Heart right ventricle (tissue), 16 donors: Measurements from ENCODE around the gene MYRF. TPM values are rescaled to one million over a fixed set of nuclear protein-coding genes. Genes with fewer than 3 reads are reported as not detected.

Source experiments
- ATAC-seq, 8 donors: fragments of 200-7000 bp; cut with Tn5 transposase; one replicate each; pipeline ENCODE4 v1.9.1; 2020; ENCODE audit warnings: mild to moderate bottlenecking in 8 of 8, moderate library complexity in 8 of 8, moderate number of reproducible peaks in 1 of 8
- DNase-seq, 2 donors: peaks; one replicate each; pipeline ENCODE4 v3.0.0-alpha.2; 2020
- H3K27ac ChIP-seq, 10 donors: fragments of 200-600 bp; sonication (generic) in 2 of 10; one replicate each; pipeline versions ENCODE4 v1.5.0 to v1.8.0; 2020 to 2022; ENCODE audit warnings: mild to moderate bottlenecking in 3 of 10
- H3K27me3 ChIP-seq, 7 donors: fragments of 200-600 bp; one replicate each; pipeline ENCODE4 v1.8.0; 2021 to 2022; ENCODE audit warnings: mild to moderate bottlenecking in 2 of 7
- H3K36me3 ChIP-seq, 9 donors: fragments of 200-600 bp; sonication (generic) in 1 of 9; one replicate each; pipeline versions ENCODE4 v1.5.0 to v1.8.0; 2020 to 2022; ENCODE audit warnings: mild to moderate bottlenecking in 2 of 9
- H3K4me1 ChIP-seq, 9 donors: fragments of 200-600 bp; sonication (generic) in 1 of 9; one replicate each; pipeline versions ENCODE4 v1.5.0 to v1.8.0; 2020 to 2022; ENCODE audit warnings: mild to moderate bottlenecking in 4 of 9
- H3K4me3 ChIP-seq, 10 donors: fragments of 200-600 bp; sonication (generic) in 2 of 10; one replicate each; pipeline versions ENCODE4 v1.5.0 to v1.8.0; 2020 to 2022; ENCODE audit warnings: mild to moderate bottlenecking in 7 of 10, moderate library complexity in 2 of 10
- H3K9me3 ChIP-seq, 11 donors: fragments of 200-600 bp in 10 of 11; sonication (generic) in 2 of 11; one replicate each; pipeline versions ENCODE4 v1.5.0 to v1.8.0; 2013 to 2022; ENCODE audit warnings: mild to moderate bottlenecking in 2 of 11, control low read depth in 1 of 11, moderate library complexity in 1 of 11
- WGBS, 2 donors: extraction: QIAGEN DNeasy Blood & Tissue Kit; methylation state at CpG; one replicate each; pipeline ENCODE4 v1.1.7; 2013; ENCODE audit warnings: inconsistent platforms in 1 of 2; 5-methylcytosine and 5-hydroxymethylcytosine counted together
- intact Hi-C, 10 donors: fragments of 100-400 bp; cut with DNase I; formaldehyde crosslinking; loops; one replicate each; pipeline versions ENCODE4 v1.11.1 to v1.14.2; 2022
- polyA plus RNA-seq, 2 donors: library from polyadenylated mRNA; stranded (reverse); fragments of 200-250 nt; gene quantifications; one replicate each; pipeline ENCODE4 v1.2.3, GENCODE V29; 2013
- total RNA-seq, 10 donors: library from RNA; stranded (reverse); fragmentation: NEBNext Ultra II Directional in 3 of 10; extraction: Animal tissue kit (Norgen Biotek cat#: 25700) in 3 of 10; gene quantifications; one replicate each; pipeline versions ENCODE4 v1.2.1 to v1.2.4, GENCODE V29; 2021 to 2023
- TF ChIP-seq, protein P1 (sequence below), 9 donors: fragments of 200-600 bp; sonication (generic) in 2 of 9; IDR thresholded peaks; one replicate each; pipeline versions ENCODE4 v1.5.0 to v1.8.0; 2021 to 2022; ENCODE audit warnings: antibody characterized with exemption in 9 of 9, mild to moderate bottlenecking in 5 of 9, moderate library complexity in 1 of 9
- donor health status: Arrhythmogenic right ventricular cardiomyopathy.
- donor health status: ischemic (EF 13 %, LVEDD 7.1; RV severe dilation, severe dysfunction).
- donor health status: healthy with polysubstance abuse.
- donor health status: DM: no; HTN: yes; CAD: no.
- donor health status: DM: no; HTN: no; CAD: no.
- donor health status: ischemic (EF 25% LVEDD 6.9; RV normal size, moderate dysfunction).
- donor health status: ischemic (EF 25% LVEDD 5.7; RV mildly dilated, moderate dysfunction).
- donor health status: healthy.
- donor health status: DM: yes; HTN: yes; CAD: no.
- donor health status: Ischemic cardiomyopathy.
- donor health status: ischemic (EF 35%, LVEDD 5.7; RV mildly dilated, moderate dysfunction).
- donor health status: nonischemic (EF 11% LVEDD 7.7; RV severe dilation, severe dysfunction).
- donor health status: DM: yes; HTN: yes; CAD: no.
- donor health status: PGD.
- donor health status: ischemic (EF 29% LVEDD 5.4; RV normal size, mild dysfunction).
- donor health status: nonischemic (EF 23%, LVEDD 6.1; RV moderate dilation, normal function).

The MYRF gene
- total and polyA plus RNA-seq, 12 donors = 0.13 to 1.2 (median 0.26) TPM

DNA sequence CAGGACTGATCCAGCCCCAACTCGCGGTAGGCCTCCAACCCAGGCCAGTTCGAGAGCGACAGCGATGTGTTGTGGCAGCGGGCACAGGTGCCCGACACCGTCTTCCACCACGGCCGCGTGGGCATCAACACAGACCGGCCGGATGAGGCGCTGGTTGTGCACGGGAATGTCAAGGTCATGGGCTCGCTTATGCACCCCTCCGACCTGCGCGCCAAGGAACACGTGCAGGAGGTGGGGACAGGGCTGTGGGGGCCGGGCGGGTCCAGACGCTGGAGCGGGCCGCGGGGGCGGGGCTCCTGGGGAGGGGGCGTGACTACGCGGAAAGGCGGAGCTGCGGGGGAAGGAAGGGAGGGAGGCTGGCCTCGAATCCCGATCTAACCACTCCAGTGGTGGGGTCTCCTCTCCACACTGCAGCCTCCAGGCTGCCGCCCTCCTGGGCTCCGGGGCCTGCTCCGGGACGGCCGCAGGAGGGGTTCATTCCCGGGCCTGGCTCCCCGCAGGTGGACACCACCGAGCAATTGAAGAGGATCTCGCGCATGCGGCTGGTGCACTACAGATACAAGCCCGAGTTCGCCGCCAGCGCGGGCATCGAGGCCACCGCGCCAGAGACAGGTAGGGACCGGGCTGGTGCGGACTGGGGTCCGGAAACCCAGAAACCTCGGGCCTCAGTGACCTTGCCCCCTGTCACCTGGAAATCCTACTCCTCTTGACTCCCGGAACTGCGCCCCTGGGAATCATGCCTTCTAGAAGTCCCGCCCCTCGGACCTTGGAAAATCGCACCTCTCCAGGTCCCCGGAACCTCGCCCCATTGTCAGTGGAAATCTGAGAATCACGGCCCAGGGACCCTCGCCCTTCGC lies 25.0 kb downstream of the MYRF start:
- H3K27ac ChIP-seq = no peak overlapping the region

DNA sequence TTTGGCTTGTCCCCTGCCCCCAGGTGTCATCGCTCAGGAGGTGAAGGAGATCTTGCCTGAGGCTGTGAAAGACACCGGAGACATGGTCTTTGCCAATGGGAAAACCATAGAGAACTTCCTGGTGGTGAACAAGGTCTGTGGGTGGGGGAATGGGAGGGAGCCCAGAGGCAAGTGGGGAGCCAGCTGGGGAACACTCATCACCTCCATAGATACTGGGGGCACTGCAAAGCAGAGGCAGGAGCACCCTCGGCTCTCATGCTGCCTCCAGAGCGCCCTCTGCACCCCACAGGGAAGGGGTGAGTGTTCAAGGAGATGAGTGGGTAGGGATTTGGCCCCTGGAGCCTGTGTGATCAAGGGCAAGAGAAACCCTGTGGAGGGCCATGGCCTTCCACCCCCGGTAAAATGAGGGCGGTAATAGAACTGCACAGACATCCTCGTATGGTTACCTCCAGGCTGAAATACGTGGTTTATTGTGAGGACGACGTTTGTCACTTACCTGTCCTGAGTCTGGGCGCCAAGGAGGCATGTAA lies 26.0 kb downstream of the MYRF start:
- no peak for DNase-seq
- H3K4me3 ChIP-seq = no peak overlapping the region
- 86 to 91% methylated on average over 11 of the region's 11 CpGs for WGBS, 2 donors

More for the DNA sequence above, 25.0 kb downstream of the MYRF start:
- WGBS, 2 donors = 39 to 43% methylated on average over 65 to 67 of the region's 67 CpGs
- Histone ChIP-seq H3K36me3 (no peaks in the 10 kb centered on the region), H3K4me1 (peaks cover 0 to 17% (median 6%) of the 10 kb centered on the region in 9 donors), H3K9me3 (no peaks in the 10 kb centered on the region), H3K4me3 (peak overlapping the region in 9 of 10 donors; percentile 6 to 44 (median 34)), H3K27me3 (peaks cover 0 to 13% (median 0%) of the 10 kb centered on the region in 7 donors)
- ATAC-seq = peak; percentile 53 to 73 (median 68)
- intact Hi-C loops = no loop called here
- TF ChIP-seq, protein P1, sequence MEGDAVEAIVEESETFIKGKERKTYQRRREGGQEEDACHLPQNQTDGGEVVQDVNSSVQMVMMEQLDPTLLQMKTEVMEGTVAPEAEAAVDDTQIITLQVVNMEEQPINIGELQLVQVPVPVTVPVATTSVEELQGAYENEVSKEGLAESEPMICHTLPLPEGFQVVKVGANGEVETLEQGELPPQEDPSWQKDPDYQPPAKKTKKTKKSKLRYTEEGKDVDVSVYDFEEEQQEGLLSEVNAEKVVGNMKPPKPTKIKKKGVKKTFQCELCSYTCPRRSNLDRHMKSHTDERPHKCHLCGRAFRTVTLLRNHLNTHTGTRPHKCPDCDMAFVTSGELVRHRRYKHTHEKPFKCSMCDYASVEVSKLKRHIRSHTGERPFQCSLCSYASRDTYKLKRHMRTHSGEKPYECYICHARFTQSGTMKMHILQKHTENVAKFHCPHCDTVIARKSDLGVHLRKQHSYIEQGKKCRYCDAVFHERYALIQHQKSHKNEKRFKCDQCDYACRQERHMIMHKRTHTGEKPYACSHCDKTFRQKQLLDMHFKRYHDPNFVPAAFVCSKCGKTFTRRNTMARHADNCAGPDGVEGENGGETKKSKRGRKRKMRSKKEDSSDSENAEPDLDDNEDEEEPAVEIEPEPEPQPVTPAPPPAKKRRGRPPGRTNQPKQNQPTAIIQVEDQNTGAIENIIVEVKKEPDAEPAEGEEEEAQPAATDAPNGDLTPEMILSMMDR (IDR thresholded peaks at IDR 0.05) = peak in 1 of 9 donors; percentile 7
- peak; percentile 45 to 66 for DNase-seq

DNA sequence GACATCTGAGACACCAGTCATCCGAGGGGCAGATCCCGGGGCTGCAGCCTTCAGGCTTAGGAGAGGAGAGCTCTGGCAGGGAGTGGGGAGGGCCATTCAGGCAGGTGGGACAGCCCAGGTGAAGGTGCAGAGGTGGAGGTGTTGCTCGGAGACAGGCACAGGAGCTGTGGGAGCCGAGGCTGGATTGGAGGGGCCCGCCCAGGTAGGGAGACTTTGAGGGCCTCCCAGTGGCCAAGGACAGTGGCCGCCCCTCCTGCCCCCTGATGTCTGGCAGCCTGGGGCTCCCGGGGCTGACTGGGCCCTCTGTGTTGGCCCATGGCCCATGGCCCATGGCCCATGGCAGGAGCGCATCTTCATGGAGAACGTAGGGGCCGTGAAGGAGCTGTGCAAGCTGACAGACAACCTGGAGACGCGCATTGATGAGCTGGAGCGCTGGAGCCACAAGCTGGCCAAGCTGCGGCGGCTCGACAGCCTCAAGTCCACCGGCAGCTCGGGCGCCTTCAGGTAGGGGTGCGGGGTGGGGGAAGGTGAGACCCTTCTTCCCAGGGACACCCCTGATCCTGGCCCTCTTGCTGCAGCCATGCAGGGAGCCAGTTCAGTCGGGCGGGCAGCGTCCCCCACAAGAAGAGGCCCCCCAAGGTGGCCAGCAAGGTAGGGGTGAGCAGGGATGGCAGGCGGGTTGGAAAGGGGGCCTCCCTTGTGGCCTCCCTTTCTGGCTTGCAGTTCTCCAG lies 26.6 kb downstream of the MYRF start:
- no peak for DNase-seq
- intact Hi-C loops = no loop called here
- H3K4me3 ChIP-seq = no peak overlapping the region

More for the DNA sequence above, 26.0 kb downstream of the MYRF start:
- Histone ChIP-seq H3K27me3 (peaks cover 0 to 13% (median 0%) of the 10 kb centered on the region in 7 donors), H3K27ac (no peak overlapping the region), H3K9me3 (no peaks in the 10 kb centered on the region), H3K36me3 (peaks cover 0 to 5% (median 0%) of the 10 kb centered on the region in 9 donors), H3K4me1 (peaks cover 0 to 13% (median 6%) of the 10 kb centered on the region in 9 donors)
- no peak for ATAC-seq
- intact Hi-C loops = no loop called here
- TF ChIP-seq, protein P1 (IDR thresholded peaks at IDR 0.05) = no peak

More for the DNA sequence above, 26.6 kb downstream of the MYRF start:
- Histone ChIP-seq H3K36me3 (peaks cover 0 to 10% (median 0%) of the 10 kb centered on the region in 9 donors), H3K27ac (no peak overlapping the region), H3K4me1 (peaks cover 0 to 13% (median 6%) of the 10 kb centered on the region in 9 donors), H3K27me3 (peaks cover 0 to 13% (median 0%) of the 10 kb centered on the region in 7 donors), H3K9me3 (no peaks in the 10 kb centered on the region)
- TF ChIP-seq, protein P1 (IDR thresholded peaks at IDR 0.05) = no peak
- ATAC-seq = no peak
- 88% methylated on average over 24 of the region's 24 CpGs for WGBS, 2 donors
